Upper lobe of right lung (tissue), 1 donor: ENCODE data around the gene ZNF593. TPM values are rescaled to one million over a fixed set of nuclear protein-coding genes. Genes with fewer than 3 reads are reported as not detected.
A peak's percentile ranks its signal among the peaks of the same experiment; 100 is the strongest.

Experiments
- ATAC-seq: fragments of 200-7000 bp; cut with Tn5 transposase; one replicate; pipeline ENCODE4 v1.9.1; 2020; ENCODE audit warnings: mild to moderate bottlenecking, moderate library complexity
- DNase-seq: peaks from one replicate; pipeline ENCODE4 v3.0.0-alpha.2; 2020
- H3K27ac ChIP-seq: fragments of 200-600 bp; one replicate; pipeline ENCODE4 v1.8.0; 2022
- H3K27me3 ChIP-seq: fragments of 200-600 bp; one replicate; pipeline ENCODE4 v1.8.0; 2022; ENCODE audit warnings: mild to moderate bottlenecking
- H3K36me3 ChIP-seq: fragments of 200-600 bp; one replicate; pipeline ENCODE4 v1.8.0; 2022
- H3K4me1 ChIP-seq: fragments of 200-600 bp; one replicate; pipeline ENCODE4 v1.8.0; 2022
- H3K4me3 ChIP-seq: fragments of 200-600 bp; one replicate; pipeline ENCODE4 v1.8.0; 2022; ENCODE audit warnings: mild to moderate bottlenecking
- H3K9me3 ChIP-seq: fragments of 200-600 bp; one replicate; pipeline ENCODE4 v1.8.0; 2022
- CTCF ChIP-seq: fragments of 200-600 bp; IDR thresholded peaks from one replicate; pipeline ENCODE4 v1.8.0; 2022; ENCODE audit warnings: antibody characterized with exemption
- intact Hi-C: fragments of 100-400 bp; cut with DNase I; formaldehyde crosslinking; loops from one replicate; pipeline ENCODE4 v1.11.0; 2022
- total RNA-seq: library from RNA; stranded (reverse); fragmentation: NEBNext Ultra II Directional; extraction: Animal tissue kit (Norgen Biotek cat#: 25700); gene quantifications from one replicate; pipeline ENCODE4 v1.2.1, GENCODE V29; 2021
- donor health status: DM: no; HTN: yes; CAD: no; lungs with severe emphysema.

Gene ZNF593
- total RNA-seq, 1 donor from 2014 or later: 22.6 TPM

DNA sequence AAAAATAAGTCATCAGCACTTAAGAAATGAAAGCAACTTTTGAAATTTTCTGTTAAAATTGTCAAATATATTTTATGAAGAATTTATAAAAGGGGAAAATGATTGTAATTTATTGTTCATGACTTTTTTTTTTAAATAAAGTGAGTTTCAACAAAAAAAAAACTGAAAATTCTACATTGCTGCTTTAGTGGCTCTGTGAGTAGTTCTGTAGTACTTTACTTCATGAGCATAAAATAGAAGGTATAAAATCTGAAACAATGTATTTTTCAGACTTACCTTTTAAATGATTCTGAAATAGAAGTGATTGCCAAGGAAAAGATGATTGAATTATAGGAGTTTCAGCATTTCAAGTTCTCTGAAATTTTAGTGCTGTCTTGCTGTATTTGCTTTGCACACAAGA lies 44.3 kb upstream of the ZNF593 start:
- no peak for ATAC-seq
- intact Hi-C loops: no loop called here

DNA sequence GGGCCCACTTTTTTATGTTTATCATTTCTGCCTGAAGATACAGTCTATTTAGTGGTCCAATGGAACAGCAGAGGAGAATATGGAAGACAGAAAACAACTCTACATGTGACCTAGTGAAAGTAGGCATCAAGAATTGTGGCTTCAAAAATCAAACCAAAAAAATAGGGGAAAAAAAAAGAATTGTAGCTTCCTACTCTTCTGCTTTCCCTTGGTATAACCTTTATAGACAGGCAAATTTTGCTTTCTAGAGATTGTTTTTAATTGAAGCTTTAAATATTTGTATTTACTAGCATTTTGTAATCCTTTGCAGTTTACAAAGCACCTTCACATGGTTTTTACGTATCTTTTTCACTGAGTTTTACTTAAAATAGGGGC lies 43.8 kb upstream of the ZNF593 start:
- no peak for TF ChIP-seq CTCF
- intact Hi-C loops: no loop called here
- Histone ChIP-seq H3K9me3 (no peaks in the 10 kb centered on the region), H3K4me3 (no peak overlapping the region), H3K4me1 (peaks cover 48% of the 10 kb centered on the region), H3K27ac (peak overlapping the region; percentile 67), H3K27me3 (no peaks in the 10 kb centered on the region), H3K36me3 (no peaks in the 10 kb centered on the region)
- ATAC-seq (no peak), DNase-seq (no peak)

More for the DNA sequence above, 44.3 kb upstream of the ZNF593 start:
- no peak for DNase-seq
- TF ChIP-seq CTCF: no peak
- peaks cover 48% of the 10 kb centered on the region for H3K4me1 ChIP-seq
- H3K9me3 ChIP-seq: no peaks in the 10 kb centered on the region
- no peak overlapping the region for H3K27ac ChIP-seq
- H3K27me3 ChIP-seq: no peaks in the 10 kb centered on the region
- H3K4me3 ChIP-seq: no peak overlapping the region
- no peaks in the 10 kb centered on the region for H3K36me3 ChIP-seq

GRCh38 chr1:26126321-26127084 lies 43.2 kb upstream of the ZNF593 start:
- DNase-seq (no peak), ATAC-seq (peak; percentile 91)
- H3K4me3 ChIP-seq: no peak overlapping the region
- no peaks in the 10 kb centered on the region for H3K36me3 ChIP-seq
- H3K27ac ChIP-seq: peak overlapping the region; percentile 67
- H3K27me3 ChIP-seq: no peaks in the 10 kb centered on the region
- no peak for TF ChIP-seq CTCF
- H3K9me3 ChIP-seq: no peaks in the 10 kb centered on the region
- H3K4me1 ChIP-seq: peaks cover 43% of the 10 kb centered on the region
- intact Hi-C loops: no loop called here

- H3K27me3 ChIP-seq: no peaks in the 10 kb centered on the region
- H3K36me3 ChIP-seq: no peaks in the 10 kb centered on the region
- H3K4me1 ChIP-seq: peaks cover 40% of the 10 kb centered on the region
- DNase-seq (no peak), ATAC-seq (peak; percentile 41)
- intact Hi-C loops: no loop called here
- peak overlapping the region; percentile 67 for H3K27ac ChIP-seq
- no peak for TF ChIP-seq CTCF
- no peak overlapping the region for H3K4me3 ChIP-seq
- no peaks in the 10 kb centered on the region for H3K9me3 ChIP-seq
These were observed 42.2 kb upstream of the ZNF593 start for GRCh38 chr1:26127235-26128163.

- no peak overlapping the region for H3K4me3 ChIP-seq
- H3K27ac ChIP-seq: no peak overlapping the region
- intact Hi-C loops: no loop called here
- H3K4me1 ChIP-seq: peaks cover 32% of the 10 kb centered on the region
- TF ChIP-seq CTCF: no peak
- no peaks in the 10 kb centered on the region for H3K9me3 ChIP-seq
- no peaks in the 10 kb centered on the region for H3K36me3 ChIP-seq
- DNase-seq (no peak), ATAC-seq (no peak)
- no peaks in the 10 kb centered on the region for H3K27me3 ChIP-seq
These were observed 39.9 kb upstream of the ZNF593 start for GRCh38 chr1:26129778-26130177.
